Stimulated activated CD4-positive, alpha-beta T cell treated with anti-CD3 and anti-CD28 coated beads, Interleukin-1b, Interleukin-23, amount 100 ng/mL, for 1 hour (primary cell): ENCODE measurements around the gene PSMB1.
"Not testable (repeated sequence)": the region's sequence is repeated elsewhere in the genome, so short reads cannot be mapped to it uniquely, and the experiment has no call there.

Experiments used
- DNase-seq, 2 donors: peaks; one replicate each; pipeline ENCODE4 v3.0.0-alpha.2; 2020; ENCODE audit warnings: low read depth in 2 of 2

The PSMB1 gene

DNA sequence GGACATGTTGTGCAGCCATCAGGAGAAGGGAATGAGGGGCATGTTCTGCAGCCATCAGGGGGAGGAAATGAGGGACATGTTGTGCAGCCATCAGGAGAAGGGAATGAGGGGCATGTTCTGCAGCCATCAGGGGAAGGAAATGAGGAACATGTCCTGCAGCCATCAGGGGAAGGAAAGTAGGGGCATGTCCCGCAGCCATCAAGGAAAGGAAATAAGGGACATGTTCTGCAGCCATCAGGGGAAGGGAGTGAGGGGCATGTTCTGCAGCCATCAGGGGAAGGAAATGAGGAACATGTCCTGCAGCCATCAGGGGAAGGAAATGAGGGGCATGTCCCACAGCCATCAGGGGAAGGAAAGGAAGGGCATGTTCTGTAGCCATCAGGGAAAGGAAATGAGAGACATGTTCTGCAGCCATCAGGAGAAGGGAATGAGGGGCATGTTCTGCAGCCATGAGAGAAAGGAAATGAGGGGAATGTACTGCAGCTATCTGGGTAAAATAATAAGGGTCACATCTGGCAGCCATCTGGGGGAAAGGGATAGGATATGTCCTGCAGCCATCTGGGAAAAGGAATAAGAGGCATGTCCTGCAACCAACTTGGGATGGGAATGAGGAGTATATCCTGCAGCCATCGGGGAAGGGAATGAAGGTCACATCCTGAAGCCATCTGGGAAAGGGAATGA is 50.2 kb downstream of the PSMB1 start:
- not testable (repeated sequence) for DNase-seq

DNA sequence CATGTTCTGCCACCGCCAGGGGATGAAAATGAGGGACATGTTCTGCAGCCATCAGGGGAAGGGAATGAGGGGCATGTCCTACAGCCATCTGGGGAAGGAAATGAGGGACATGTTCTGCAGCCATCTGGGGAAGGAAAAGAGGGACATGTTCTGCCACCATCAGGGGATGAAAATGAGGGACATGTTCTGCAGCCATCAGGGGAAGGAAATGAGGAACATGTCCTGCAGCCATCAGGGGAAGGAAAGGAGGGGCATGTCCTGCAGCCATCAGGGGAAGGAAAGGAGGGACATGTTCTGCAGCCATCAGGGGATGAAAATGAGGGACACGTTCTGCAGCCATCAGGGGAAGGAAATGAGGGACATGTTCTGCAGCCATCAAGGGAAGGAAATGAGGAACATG is 50.8 kb downstream of the PSMB1 start:
- not testable (repeated sequence) for DNase-seq

DNA sequence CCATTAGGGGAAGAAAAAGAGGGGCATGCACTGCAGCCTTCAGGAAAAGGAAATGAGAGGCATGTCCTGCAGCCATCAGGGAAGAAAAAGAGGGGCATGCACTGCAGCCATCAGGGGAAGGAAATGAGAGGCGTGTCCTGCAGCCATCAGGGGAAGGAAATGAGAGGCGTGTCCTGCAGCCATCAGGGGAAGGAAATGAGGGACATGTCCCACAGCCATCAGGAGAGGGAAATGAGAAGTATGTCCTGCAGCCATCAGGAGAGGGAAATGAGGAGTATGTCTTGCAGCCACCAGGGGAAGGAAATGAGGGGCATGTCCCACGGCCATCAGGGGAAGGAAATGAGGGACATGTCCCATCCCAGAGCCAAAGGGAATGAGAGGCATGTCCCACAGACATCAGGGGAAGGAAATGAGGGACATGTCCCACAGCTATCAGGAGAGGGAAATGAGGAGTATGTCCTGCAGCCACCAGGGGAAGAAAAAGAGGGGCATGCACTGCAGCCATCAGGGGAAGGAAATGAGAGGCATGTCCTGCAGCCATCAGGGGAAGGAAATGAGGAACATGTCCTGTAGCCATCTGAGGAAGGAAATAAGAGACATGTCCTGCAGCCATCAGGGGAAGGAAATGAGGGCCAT is 52.0 kb downstream of the PSMB1 start:
- no peak for DNase-seq

DNA sequence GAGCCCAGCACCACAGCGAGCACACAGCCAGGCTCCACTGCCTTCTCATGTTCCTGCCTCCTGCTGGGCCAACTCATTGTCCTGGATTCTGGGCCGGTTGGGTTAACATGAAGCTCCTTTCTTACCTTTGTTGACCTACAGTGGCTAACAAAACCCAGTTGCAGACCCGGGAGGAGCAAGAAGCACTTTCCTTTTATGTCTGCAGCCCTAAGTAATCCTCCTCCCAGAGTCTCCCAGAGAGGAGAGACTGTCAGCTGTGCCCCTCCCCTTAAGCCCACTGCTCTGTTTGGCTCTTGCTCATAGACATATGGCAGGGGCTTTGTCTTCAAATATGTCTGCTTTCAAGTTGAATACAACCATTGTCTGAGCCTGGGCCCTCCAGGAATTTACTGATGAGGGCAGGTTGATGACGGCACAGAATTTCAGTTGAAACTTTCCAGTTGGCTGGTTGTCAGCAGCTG is 55.2 kb downstream of the PSMB1 start:
- no peak for DNase-seq

DNA sequence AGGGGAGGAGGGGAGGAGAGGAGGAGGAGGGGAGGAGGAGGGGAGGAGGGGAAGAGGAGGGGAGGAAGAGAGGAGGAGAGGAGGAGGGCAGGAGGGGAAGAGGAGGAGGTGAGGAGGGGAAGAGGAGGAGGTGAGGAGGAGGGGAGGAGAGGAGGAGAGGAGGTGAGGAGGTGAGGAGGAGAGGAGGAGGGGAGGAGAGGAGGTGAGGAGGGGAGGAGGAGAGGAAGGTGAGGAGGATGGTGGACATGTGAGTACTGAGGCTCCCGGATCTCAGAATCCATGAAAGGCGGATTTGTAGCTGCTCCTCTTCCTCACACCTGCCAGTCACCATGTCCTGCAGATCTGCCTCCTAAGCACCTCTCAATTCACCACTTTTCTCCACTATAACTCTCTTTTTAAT is 59.8 kb downstream of the PSMB1 start:
- DNase-seq, result no peak

DNA sequence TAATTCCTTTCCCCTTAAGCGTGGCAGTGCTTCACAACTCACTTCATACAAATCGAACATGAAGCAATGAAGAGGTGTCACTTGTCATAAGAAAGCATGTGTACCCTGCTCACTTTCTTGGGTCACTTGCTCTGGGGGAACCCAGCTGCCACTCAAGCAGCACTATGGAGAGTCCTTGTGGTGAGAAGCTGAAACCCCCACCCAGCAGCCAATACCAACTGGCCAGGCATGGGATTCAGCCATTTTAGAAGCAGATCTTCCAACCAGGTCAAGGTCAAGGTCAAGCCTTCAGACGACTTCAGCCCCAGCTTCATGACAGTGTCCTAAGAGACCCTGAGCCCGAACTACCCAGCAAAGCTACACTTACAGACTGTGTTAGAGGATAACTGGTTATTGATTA is 62.8 kb downstream of the PSMB1 start:
- DNase-seq, result no peak

DNA sequence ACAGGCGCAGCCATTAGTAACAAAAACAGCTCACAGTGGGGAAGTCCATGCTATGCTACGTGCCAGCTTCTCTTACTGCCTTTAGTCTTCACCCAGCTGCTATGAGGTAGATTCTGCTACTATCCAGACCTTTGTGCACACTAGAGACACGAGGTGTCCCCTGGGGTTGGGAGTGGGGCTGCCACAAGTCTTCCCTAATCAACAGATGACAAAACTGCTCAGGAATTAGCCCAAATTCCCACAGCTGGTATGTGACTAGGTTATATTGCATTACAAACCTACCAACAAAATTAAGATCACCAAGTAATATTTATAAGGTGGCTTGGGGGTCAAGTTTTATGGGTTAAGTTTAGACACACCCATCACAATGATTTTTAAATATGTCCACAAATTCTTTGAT is 63.3 kb downstream of the PSMB1 start:
- DNase-seq, result no peak

DNA sequence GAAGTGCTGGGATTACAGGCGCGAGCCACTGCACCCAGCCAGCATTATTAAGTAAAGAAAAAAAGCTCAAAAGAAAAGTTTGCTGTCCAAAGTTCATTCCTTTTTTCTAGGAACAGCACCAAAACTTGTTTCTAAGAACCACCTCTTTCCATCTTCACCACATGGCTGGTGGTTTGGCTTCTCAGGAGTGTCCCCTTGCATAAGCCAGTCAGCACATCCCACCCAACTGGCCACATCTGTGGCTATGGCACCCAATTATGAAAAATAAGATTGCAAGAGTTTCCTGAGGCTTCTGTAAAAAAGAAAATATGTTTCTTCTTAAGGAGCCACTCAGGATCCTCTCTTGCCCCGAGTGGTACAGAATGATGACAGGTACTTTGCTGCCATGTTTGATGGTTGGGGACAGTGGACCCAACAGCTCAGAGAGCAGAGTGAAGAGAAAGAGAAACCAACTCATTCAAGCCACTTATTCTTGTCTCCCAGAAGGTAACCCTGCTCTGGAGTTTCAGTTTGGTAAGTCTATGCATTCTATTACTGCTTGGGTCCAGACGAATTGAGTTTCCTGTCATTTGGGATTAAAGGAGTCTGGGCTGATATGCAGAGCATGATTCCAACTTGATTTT is 65.3 kb downstream of the PSMB1 start:
- no peak for DNase-seq

DNA sequence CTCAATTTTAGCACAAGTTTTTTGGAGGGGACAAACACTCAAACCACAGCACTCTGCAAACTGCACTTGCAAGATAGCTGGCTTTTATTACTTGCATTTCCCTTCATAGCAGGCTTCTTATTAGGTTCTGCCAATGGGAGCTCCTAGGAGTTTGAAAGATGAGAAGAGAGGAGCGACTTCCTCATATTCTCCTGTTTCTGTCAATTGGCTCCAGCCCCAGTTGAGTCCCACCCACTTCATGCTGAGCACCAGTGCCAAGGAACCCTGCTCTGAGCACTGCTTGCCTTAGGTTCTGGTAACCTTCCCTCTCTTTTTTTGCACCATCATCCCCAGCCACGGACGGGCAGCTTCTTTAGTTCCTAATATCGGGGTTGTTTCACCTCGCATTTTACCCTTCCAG is 67.9 kb downstream of the PSMB1 start:
- no peak for DNase-seq
